ENCODE measurements around the gene APCDD1L. TPM values are rescaled to one million over a fixed set of nuclear protein-coding genes. Genes with fewer than 3 reads are reported as not detected.

Gene APCDD1L
- total and polyA plus RNA-seq, 4 donors, result 0.02 to 0.74 (median 0.31) TPM

DNA sequence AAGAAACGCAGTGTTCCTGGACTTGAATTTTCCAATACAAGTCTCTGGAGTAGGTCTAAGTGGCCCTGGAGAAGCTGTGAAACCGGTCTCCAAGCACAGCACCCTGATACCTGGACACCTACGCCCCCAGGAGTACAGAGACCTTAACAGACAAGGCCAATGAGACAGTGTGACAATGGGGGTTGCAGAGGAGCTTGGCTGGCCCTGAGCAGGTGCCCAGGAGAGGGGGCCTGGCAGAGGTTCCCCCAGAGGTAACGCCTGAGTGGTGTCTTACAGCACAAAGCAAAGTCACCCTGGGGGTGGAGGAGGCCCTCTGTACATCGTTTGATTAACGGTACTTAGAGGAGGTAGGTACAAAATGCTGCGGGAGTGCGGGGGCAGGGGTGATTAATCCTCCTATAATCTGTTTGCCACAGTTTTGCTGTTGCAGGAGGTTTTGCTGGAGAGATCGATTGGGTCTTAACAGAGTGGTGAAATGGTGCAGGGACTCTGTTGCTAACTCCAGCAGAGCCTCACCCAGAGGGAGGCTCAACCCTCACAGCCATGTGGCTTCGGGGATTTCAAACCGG lies 37.3 kb upstream of the APCDD1L start:
- peaks cover 0 to 3% (median 2%) of the 10 kb centered on the region in 3 donors for H3K27me3 ChIP-seq (ENCODE audit: control insufficient read depth in 3 of 3, insufficient read depth in 3 of 3, low read length in 2 of 3)

DNA sequence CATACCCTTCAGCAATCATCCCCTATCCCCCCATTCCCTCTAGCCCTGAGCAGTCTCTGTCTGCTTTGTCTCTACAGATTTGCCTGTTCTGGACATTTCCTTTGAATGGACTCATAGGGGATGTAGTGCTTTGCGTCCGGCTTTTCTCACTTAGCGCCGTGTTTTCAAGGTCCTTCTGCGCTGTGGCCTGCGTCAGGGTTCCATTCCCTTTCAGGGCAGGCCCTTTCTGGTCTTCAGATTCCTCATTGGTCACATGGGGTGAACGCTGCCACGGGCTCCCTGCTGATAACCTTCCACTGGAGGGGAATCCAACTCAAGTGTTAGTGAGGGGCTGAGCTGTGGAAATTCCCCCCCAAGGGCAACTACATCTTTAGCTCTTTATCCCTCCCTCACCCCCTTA lies 36.4 kb upstream of the APCDD1L start:
- WGBS, 2 donors, result 94% methylated on average over 8 of the region's 8 CpGs
- Histone ChIP-seq H3K27me3 (ENCODE audit: control insufficient read depth in 3 of 3, insufficient read depth in 3 of 3, low read length in 2 of 3) (peaks cover 0 to 3% (median 2%) of the 10 kb centered on the region in 3 donors), H3K9ac (ENCODE audit: insufficient read depth in 1 of 2, low read length in 2 of 2) (no peak overlapping the region), H3K36me3 (ENCODE audit: control insufficient read depth in 4 of 4, insufficient read depth in 4 of 4, low read length in 4 of 4) (no peaks in the 10 kb centered on the region), H3K4me1 (ENCODE audit: control insufficient read depth in 5 of 5, insufficient read depth in 5 of 5, low read length in 5 of 5) (peaks cover 0 to 66% (median 10%) of the 10 kb centered on the region in 5 donors), H3K4me3 (no peak overlapping the region), H3K27ac (ENCODE audit: low read depth in 1 of 2, low read length in 1 of 2) (no peak overlapping the region), H3K9me3 (ENCODE audit: control insufficient read depth in 4 of 4, insufficient read depth in 3 of 4, low read length in 3 of 4) (peaks cover 0 to 3% (median 0%) of the 10 kb centered on the region in 4 donors)
- TF ChIP-seq, protein P1, sequence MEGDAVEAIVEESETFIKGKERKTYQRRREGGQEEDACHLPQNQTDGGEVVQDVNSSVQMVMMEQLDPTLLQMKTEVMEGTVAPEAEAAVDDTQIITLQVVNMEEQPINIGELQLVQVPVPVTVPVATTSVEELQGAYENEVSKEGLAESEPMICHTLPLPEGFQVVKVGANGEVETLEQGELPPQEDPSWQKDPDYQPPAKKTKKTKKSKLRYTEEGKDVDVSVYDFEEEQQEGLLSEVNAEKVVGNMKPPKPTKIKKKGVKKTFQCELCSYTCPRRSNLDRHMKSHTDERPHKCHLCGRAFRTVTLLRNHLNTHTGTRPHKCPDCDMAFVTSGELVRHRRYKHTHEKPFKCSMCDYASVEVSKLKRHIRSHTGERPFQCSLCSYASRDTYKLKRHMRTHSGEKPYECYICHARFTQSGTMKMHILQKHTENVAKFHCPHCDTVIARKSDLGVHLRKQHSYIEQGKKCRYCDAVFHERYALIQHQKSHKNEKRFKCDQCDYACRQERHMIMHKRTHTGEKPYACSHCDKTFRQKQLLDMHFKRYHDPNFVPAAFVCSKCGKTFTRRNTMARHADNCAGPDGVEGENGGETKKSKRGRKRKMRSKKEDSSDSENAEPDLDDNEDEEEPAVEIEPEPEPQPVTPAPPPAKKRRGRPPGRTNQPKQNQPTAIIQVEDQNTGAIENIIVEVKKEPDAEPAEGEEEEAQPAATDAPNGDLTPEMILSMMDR (IDR thresholded peaks at IDR 0.05; ENCODE audit: control extremely low read depth, extremely low read depth), result no peak
- ATAC-seq (ENCODE audit: insufficient read depth, low FRiP score), result no peak
- DNase-seq, result no peak

More for the DNA sequence above, 37.3 kb upstream of the APCDD1L start:
- TF ChIP-seq, protein P1 (IDR thresholded peaks at IDR 0.05; ENCODE audit: control extremely low read depth, extremely low read depth), result no peak
- no peaks in the 10 kb centered on the region for H3K36me3 ChIP-seq (ENCODE audit: control insufficient read depth in 4 of 4, insufficient read depth in 4 of 4, low read length in 4 of 4)
- peaks cover 0 to 3% (median 0%) of the 10 kb centered on the region in 4 donors for H3K9me3 ChIP-seq (ENCODE audit: control insufficient read depth in 4 of 4, insufficient read depth in 3 of 4, low read length in 3 of 4)
- H3K4me3 ChIP-seq, result no peak overlapping the region
- ATAC-seq (ENCODE audit: insufficient read depth, low FRiP score) (no peak), DNase-seq (peak in 1 of 3 donors; percentile 52)
- H3K27ac ChIP-seq (ENCODE audit: low read depth in 1 of 2, low read length in 1 of 2), result no peak overlapping the region
- H3K4me1 ChIP-seq (ENCODE audit: control insufficient read depth in 5 of 5, insufficient read depth in 5 of 5, low read length in 5 of 5), result peaks cover 0 to 66% (median 10%) of the 10 kb centered on the region in 5 donors
- no peak overlapping the region for H3K9ac ChIP-seq (ENCODE audit: insufficient read depth in 1 of 2, low read length in 2 of 2)
- WGBS, 2 donors, result 79 to 86% methylated on average over 11 of the region's 11 CpGs

DNA sequence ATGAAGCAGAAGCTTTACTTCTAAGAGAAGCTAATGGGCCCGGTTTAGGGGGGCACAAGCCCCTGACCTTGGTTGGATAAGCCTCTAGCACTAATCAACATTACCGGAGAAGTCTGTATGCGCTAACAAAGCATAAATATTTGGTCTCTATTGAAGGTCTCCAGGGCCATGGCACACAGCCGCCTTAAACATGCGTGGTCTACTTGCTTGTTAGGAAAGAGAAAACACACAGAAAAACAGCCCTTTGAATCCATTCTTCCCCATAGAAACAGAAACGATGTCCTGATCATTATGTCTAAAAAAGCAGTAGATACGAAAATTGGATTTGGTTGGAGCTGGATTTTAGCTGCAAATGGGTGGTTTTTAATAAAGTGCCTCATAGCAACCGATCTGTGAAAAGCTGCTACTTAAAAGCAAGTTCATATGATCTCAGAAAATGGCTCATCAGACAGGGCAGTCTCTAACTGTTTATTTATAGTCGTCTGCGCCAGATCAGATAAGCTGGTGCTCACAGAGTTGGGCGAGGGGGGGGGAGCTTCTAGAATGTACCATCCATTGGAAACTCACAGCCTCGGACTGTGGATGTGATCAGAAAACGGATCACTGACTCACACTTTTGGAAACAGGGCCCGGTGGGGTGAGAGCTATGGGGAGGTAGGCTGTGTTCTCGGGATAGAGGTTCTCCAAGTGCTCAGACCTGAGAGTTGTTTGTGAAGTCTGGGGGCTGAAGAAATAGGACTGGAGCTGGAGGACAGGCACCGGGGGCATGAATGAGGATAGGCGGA lies 35.3 kb upstream of the APCDD1L start:
- no peaks in the 10 kb centered on the region for H3K36me3 ChIP-seq (ENCODE audit: control insufficient read depth in 4 of 4, insufficient read depth in 4 of 4, low read length in 4 of 4)
- no peak for ATAC-seq (ENCODE audit: insufficient read depth, low FRiP score)
- no peak overlapping the region for H3K4me3 ChIP-seq
- WGBS, 2 donors, result 55 to 70% methylated on average over 17 of the region's 17 CpGs
- H3K9ac ChIP-seq (ENCODE audit: insufficient read depth in 1 of 2, low read length in 2 of 2), result peak overlapping the region in 1 of 2 donors; percentile 52
- TF ChIP-seq, protein P1 (IDR thresholded peaks at IDR 0.05; ENCODE audit: control extremely low read depth, extremely low read depth), result no peak
- H3K27ac ChIP-seq (ENCODE audit: low read depth in 1 of 2, low read length in 1 of 2), result no peak overlapping the region
- peaks cover 0 to 3% (median 0%) of the 10 kb centered on the region in 4 donors for H3K9me3 ChIP-seq (ENCODE audit: control insufficient read depth in 4 of 4, insufficient read depth in 3 of 4, low read length in 3 of 4)
- peaks cover 2 to 4% (median 3%) of the 10 kb centered on the region in 3 donors for H3K27me3 ChIP-seq (ENCODE audit: control insufficient read depth in 3 of 3, insufficient read depth in 3 of 3, low read length in 2 of 3)
- peaks cover 0 to 75% (median 10%) of the 10 kb centered on the region in 5 donors for H3K4me1 ChIP-seq (ENCODE audit: control insufficient read depth in 5 of 5, insufficient read depth in 5 of 5, low read length in 5 of 5)
- DNase-seq, result peak; percentile 72 to 92 (median 91)

All from lung (tissue), 12 donors.